Neural cell (in vitro differentiated cells): Measurements from ENCODE around the gene KIF21B. TPM values are rescaled to one million over a fixed set of nuclear protein-coding genes. Genes with fewer than 3 reads are reported as not detected.

Experiments used
- H2AFZ ChIP-seq: fragments of 200-600, 300-800 bp; sonication (generic), shearing (Covaris generic); 2 replicates; pipeline ENCODE4 v1.6.0; 2014; ENCODE audit warnings: low read depth, mild to moderate bottlenecking, antibody characterized with exemption, low read length, moderate library complexity
- H3F3A ChIP-seq: fragments of 200-600 bp; shearing (Covaris generic); 2 replicates; pipeline ENCODE4 v1.6.1; 2016; ENCODE audit warnings: mild to moderate bottlenecking, moderate library complexity, mixed read lengths, antibody characterized with exemption, low read length; ENCODE audit not compliant: insufficient read depth, poor library complexity, severe bottlenecking
- H3K27ac ChIP-seq: fragments of 200-600, 300-800 bp; sonication (generic), shearing (Covaris generic); 2 replicates; pipeline ENCODE4 v1.5.1; 2014; ENCODE audit warnings: mild to moderate bottlenecking, low read length, moderate library complexity
- H3K27me3 ChIP-seq: fragments of 300-800, 200-600 bp; sonication (generic), shearing (Covaris generic); 2 replicates; pipeline ENCODE4 v1.6.0; 2014; ENCODE audit warnings: mild to moderate bottlenecking, low read depth, low read length, moderate library complexity; ENCODE audit not compliant: insufficient read depth
- H3K36me3 ChIP-seq: fragments of 300-800, 200-600 bp; sonication (generic), shearing (Covaris generic); 2 replicates; pipeline ENCODE4 v1.5.1; 2014; ENCODE audit warnings: mild to moderate bottlenecking, antibody characterized with exemption, low read length, moderate library complexity; ENCODE audit not compliant: insufficient read depth
- H3K4me2 ChIP-seq: fragments of 300-800, 200-600 bp; sonication (generic), shearing (Covaris generic); 2 replicates; pipeline ENCODE4 v1.6.0; 2014; ENCODE audit warnings: mild to moderate bottlenecking, low read length
- H3K4me3 ChIP-seq: fragments of 300-800, 200-600 bp; sonication (generic), shearing (Covaris generic); 2 replicates; pipeline ENCODE4 v1.5.1; 2014; ENCODE audit warnings: mild to moderate bottlenecking, low read length, moderate library complexity
- H3K79me2 ChIP-seq: fragments of 200-600 bp; shearing (Covaris generic); replicated peaks from 2 replicates; pipeline ENCODE4 v1.6.0; 2014; ENCODE audit warnings: mild to moderate bottlenecking, low read length, moderate library complexity; ENCODE audit not compliant: insufficient read depth
- H3K9ac ChIP-seq: fragments of 300-800, 200-600 bp; sonication (generic), shearing (Covaris generic); 2 replicates; pipeline ENCODE4 v1.6.1; 2016; ENCODE audit warnings: mild to moderate bottlenecking, low read length, mixed read lengths
- H3K9me2 ChIP-seq: fragments of 200-600 bp; shearing (Covaris generic); 2 replicates; pipeline ENCODE4 v1.6.1; 2016; ENCODE audit warnings: mild to moderate bottlenecking, low read length, mixed read lengths; ENCODE audit not compliant: insufficient read depth
- H3K9me3 ChIP-seq: fragments of 200-600, 300-800 bp; sonication (generic), shearing (Covaris generic); 2 replicates; pipeline ENCODE4 v1.6.1; 2016; ENCODE audit warnings: mild to moderate bottlenecking, mixed run types, low read length, moderate library complexity, mixed read lengths
- H4K20me1 ChIP-seq: fragments of 200-600 bp; shearing (Covaris generic); 2 replicates; pipeline ENCODE4 v1.6.1; 2016; ENCODE audit warnings: mild to moderate bottlenecking, mixed run types; ENCODE audit not compliant: insufficient read depth
- CTCF ChIP-seq: fragments of 450-650 bp; IDR thresholded peaks from 2 replicates; pipeline ENCODE4 v1.5.1; 2014; ENCODE audit warnings: antibody characterized with exemption, mild to moderate bottlenecking, moderate library complexity; ENCODE audit not compliant: poor library complexity, severe bottlenecking
- EP300 ChIP-seq: fragments of 450-650 bp; conservative IDR thresholded peaks from 2 replicates; pipeline ENCODE4 v1.6.1; 2014; ENCODE audit warnings: antibody characterized with exemption, mild to moderate bottlenecking, moderate library complexity; ENCODE audit not compliant: poor library complexity, severe bottlenecking
- EZH2 ChIP-seq: fragments of 200-600, 300-800 bp; shearing (Covaris generic), sonication (generic); IDR thresholded peaks from 2 replicates; pipeline ENCODE4 v1.6.1; 2014; ENCODE audit warnings: antibody characterized with exemption, low read length, borderline replicate concordance, mild to moderate bottlenecking; ENCODE audit not compliant: insufficient read depth, poor library complexity, severe bottlenecking
- MXI1 ChIP-seq: fragments of 450-650 bp; conservative IDR thresholded peaks from 2 replicates; pipeline ENCODE4 v1.6.1; 2014; ENCODE audit warnings: antibody characterized with exemption, mild to moderate bottlenecking; ENCODE audit not compliant: poor library complexity, severe bottlenecking
- POLR2AphosphoS5 ChIP-seq: IDR thresholded peaks from 2 replicates; pipeline ENCODE4 v1.6.1; 2012
- RAD21 ChIP-seq: fragments of 450-650 bp; conservative IDR thresholded peaks from 2 replicates; pipeline ENCODE4 v1.6.1; 2014; ENCODE audit warnings: antibody characterized with exemption, mild to moderate bottlenecking, moderate library complexity
- SMC3 ChIP-seq: fragments of 450-650 bp; conservative IDR thresholded peaks from 2 replicates; pipeline ENCODE4 v1.6.1; 2014; ENCODE audit warnings: antibody characterized with exemption, mild to moderate bottlenecking, moderate library complexity; ENCODE audit not compliant: poor library complexity
- TAF1 ChIP-seq: IDR thresholded peaks from 2 replicates; pipeline ENCODE4 v1.6.1; 2012; ENCODE audit warnings: low read depth
- polyA plus RNA-seq: library from polyadenylated mRNA; depleted of rRNA; stranded (reverse); fragments of >200 nt; gene quantifications from 2 replicates; pipeline ENCODE4 v1.2.3, GENCODE V29; 2014
- TF ChIP-seq, protein P1 (sequence below): IDR thresholded peaks from 2 replicates; pipeline ENCODE4 v1.6.1; 2012; ENCODE audit warnings: borderline replicate concordance

KIF21B gene
- polyA plus RNA-seq, 1 donor from 2014 or later = 53.7 TPM

- Histone ChIP-seq H3K79me2 (no peaks in the 10 kb centered on the region), H3K27me3 (no peaks in the 10 kb centered on the region), H3K9me2 (no peaks in the 10 kb centered on the region), H2AFZ (no peak overlapping the region), H3K9ac (no peak overlapping the region), H3K9me3 (no peaks in the 10 kb centered on the region), H3K4me3 (no peak overlapping the region), H3F3A (no peaks in the 10 kb centered on the region), H4K20me1 (peaks cover 5% of the 10 kb centered on the region), H3K27ac (no peak overlapping the region), H3K36me3 (peaks cover 19% of the 10 kb centered on the region), H3K4me2 (no peak overlapping the region)
- TF ChIP-seq SMC3 = no peak
- TF ChIP-seq POLR2AphosphoS5 = no peak
- TF ChIP-seq TAF1 = no peak
- TF ChIP-seq CTCF = no peak
- TF ChIP-seq, protein P1, sequence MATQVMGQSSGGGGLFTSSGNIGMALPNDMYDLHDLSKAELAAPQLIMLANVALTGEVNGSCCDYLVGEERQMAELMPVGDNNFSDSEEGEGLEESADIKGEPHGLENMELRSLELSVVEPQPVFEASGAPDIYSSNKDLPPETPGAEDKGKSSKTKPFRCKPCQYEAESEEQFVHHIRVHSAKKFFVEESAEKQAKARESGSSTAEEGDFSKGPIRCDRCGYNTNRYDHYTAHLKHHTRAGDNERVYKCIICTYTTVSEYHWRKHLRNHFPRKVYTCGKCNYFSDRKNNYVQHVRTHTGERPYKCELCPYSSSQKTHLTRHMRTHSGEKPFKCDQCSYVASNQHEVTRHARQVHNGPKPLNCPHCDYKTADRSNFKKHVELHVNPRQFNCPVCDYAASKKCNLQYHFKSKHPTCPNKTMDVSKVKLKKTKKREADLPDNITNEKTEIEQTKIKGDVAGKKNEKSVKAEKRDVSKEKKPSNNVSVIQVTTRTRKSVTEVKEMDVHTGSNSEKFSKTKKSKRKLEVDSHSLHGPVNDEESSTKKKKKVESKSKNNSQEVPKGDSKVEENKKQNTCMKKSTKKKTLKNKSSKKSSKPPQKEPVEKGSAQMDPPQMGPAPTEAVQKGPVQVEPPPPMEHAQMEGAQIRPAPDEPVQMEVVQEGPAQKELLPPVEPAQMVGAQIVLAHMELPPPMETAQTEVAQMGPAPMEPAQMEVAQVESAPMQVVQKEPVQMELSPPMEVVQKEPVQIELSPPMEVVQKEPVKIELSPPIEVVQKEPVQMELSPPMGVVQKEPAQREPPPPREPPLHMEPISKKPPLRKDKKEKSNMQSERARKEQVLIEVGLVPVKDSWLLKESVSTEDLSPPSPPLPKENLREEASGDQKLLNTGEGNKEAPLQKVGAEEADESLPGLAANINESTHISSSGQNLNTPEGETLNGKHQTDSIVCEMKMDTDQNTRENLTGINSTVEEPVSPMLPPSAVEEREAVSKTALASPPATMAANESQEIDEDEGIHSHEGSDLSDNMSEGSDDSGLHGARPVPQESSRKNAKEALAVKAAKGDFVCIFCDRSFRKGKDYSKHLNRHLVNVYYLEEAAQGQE = no peak
These were observed 31.0 kb downstream of the KIF21B start for GRCh38 chr1:200992382-200993048.

GRCh38 chr1:200991097-200991614 lies 32.4 kb downstream of the KIF21B start:
- H3K27me3 ChIP-seq = no peaks in the 10 kb centered on the region
- TF ChIP-seq CTCF (no peak), TAF1 (no peak), RAD21 (no peak), POLR2AphosphoS5 (no peak), EZH2 (no peak), SMC3 (no peak), EP300 (no peak), MXI1 (no peak)
- TF ChIP-seq, protein P1 = no peak
- no peak overlapping the region for H2AFZ ChIP-seq
- no peaks in the 10 kb centered on the region for H3F3A ChIP-seq
- no peak overlapping the region for H3K4me3 ChIP-seq
- no peak overlapping the region for H3K27ac ChIP-seq
- no peak overlapping the region for H3K9ac ChIP-seq
- no peaks in the 10 kb centered on the region for H3K9me3 ChIP-seq
- H3K4me2 ChIP-seq = no peak overlapping the region
- peaks cover 19% of the 10 kb centered on the region for H3K36me3 ChIP-seq
- H3K9me2 ChIP-seq = no peaks in the 10 kb centered on the region
- no peaks in the 10 kb centered on the region for H3K79me2 ChIP-seq
- H4K20me1 ChIP-seq = peaks cover 5% of the 10 kb centered on the region
